Peyer's patch (tissue), 4 donors: ENCODE data around the gene XRN1.

Source experiments
- CTCF ChIP-seq, 6 experiments: fragments of 450-650 bp in 4 of 6; fragments of 200-600 bp in 2 of 6; sonication (generic) in 1 of 6; IDR thresholded peaks; one replicate each; pipeline ENCODE4 v1.5.1; 2017 to 2019; ENCODE audit warnings: antibody characterized with exemption in 6 of 6, mild to moderate bottlenecking in 3 of 6, moderate library complexity in 1 of 6
- POLR2A ChIP-seq, 2 donors: fragments of 450-650 bp; IDR thresholded peaks; one replicate each; pipeline ENCODE4 v1.5.1; 2017; ENCODE audit warnings: antibody characterized with exemption in 2 of 2, mild to moderate bottlenecking in 2 of 2, moderate library complexity in 2 of 2

DNA sequence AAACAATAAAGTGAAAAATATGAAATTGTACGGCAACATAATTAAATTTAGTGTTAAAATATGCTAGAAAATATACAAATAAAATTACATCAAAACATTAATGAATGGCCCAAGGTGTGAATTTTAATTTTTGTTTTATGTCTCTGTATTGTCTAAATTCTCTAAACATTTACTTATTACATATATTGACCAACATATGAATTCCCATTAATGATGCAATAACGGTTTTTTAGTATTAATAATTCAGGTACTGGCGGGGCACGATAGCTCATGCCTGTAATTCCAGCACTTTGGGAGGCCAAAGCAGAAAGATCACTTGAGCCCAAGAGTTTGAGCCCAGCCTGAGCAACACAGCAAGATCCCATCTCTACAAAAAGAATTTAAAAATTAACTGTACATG, 20.6 kb upstream of the XRN1 start:
- no peak for TF ChIP-seq CTCF (IDR thresholded peaks at IDR 0.05)
- TF ChIP-seq POLR2A (IDR thresholded peaks at IDR 0.05) = no peak
